PFSK-1 (cell line): Measurements from ENCODE around the gene VCL.

Experiments used
- FOXP2 ChIP-seq: optimal IDR thresholded peaks from 2 replicates; pipeline ENCODE3; 2011; ENCODE audit warnings: borderline replicate concordance, control low read depth, inconsistent platforms; ENCODE audit not compliant: insufficient read depth; ENCODE audit errors: extremely low read length, extremely low read depth
- POLR2AphosphoS5 ChIP-seq: IDR thresholded peaks from 2 replicates; pipeline ENCODE4 v1.6.1; 2012; ENCODE audit warnings: low read depth, mild to moderate bottlenecking, control low read depth, low read length, moderate library complexity
- SIN3A ChIP-seq: IDR thresholded peaks from 2 replicates; pipeline ENCODE4 v1.6.1; 2012; ENCODE audit warnings: mild to moderate bottlenecking, low read length, moderate library complexity, borderline replicate concordance; ENCODE audit not compliant: insufficient read depth
- TAF1 ChIP-seq: IDR thresholded peaks from 2 replicates; pipeline ENCODE4 v1.6.1; 2012; ENCODE audit warnings: low read length, control low read depth, borderline replicate concordance; ENCODE audit not compliant: insufficient read depth
- TF ChIP-seq, protein P1 (sequence below), 2 experiments: IDR thresholded peaks; 2 replicates each; pipeline versions ENCODE4 v1.6.1 to v1.8.0; 2011 to 2012; ENCODE audit warnings: low read depth in 2 of 2, low read length in 2 of 2, control low read depth in 1 of 2, inconsistent platforms in 1 of 2, mild to moderate bottlenecking in 1 of 2, moderate library complexity in 1 of 2; ENCODE audit not compliant: insufficient read depth in 1 of 2

Gene VCL

DNA sequence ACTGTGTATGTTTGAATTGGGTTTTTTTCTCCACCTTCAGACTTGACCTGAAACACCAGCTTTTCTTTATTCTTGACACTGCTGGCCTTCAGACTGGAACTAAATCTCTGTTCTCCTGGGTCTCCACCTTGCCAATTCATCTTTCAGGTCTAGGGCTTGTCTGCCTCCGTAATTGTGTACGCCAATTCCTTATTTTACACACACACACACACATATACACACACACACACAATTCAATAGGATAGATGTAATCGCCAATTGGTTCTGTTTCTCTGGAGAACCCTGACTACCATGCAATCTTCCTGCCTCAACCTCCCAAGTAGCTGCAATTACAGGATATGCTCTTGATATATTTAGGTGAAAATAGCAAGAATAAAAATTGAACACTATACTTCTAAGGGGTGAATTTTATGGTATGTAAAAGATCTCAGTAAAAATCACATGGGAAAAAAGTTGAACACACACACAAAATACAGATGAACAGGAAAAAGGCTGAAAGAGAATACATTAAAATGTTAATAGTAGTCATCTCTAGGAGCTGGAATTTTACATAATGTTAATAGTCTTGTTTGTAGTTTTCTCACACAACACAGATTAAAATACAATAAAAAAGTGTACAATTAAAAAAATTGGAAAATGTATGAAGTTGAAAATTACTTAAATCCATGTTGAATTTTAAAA is 6.6 kb upstream of the VCL start:
- TF ChIP-seq POLR2AphosphoS5 (no peak), FOXP2 (no peak), TAF1 (no peak), SIN3A (no peak)
- TF ChIP-seq, protein P1, sequence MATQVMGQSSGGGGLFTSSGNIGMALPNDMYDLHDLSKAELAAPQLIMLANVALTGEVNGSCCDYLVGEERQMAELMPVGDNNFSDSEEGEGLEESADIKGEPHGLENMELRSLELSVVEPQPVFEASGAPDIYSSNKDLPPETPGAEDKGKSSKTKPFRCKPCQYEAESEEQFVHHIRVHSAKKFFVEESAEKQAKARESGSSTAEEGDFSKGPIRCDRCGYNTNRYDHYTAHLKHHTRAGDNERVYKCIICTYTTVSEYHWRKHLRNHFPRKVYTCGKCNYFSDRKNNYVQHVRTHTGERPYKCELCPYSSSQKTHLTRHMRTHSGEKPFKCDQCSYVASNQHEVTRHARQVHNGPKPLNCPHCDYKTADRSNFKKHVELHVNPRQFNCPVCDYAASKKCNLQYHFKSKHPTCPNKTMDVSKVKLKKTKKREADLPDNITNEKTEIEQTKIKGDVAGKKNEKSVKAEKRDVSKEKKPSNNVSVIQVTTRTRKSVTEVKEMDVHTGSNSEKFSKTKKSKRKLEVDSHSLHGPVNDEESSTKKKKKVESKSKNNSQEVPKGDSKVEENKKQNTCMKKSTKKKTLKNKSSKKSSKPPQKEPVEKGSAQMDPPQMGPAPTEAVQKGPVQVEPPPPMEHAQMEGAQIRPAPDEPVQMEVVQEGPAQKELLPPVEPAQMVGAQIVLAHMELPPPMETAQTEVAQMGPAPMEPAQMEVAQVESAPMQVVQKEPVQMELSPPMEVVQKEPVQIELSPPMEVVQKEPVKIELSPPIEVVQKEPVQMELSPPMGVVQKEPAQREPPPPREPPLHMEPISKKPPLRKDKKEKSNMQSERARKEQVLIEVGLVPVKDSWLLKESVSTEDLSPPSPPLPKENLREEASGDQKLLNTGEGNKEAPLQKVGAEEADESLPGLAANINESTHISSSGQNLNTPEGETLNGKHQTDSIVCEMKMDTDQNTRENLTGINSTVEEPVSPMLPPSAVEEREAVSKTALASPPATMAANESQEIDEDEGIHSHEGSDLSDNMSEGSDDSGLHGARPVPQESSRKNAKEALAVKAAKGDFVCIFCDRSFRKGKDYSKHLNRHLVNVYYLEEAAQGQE (IDR thresholded peaks at IDR 0.05; ENCODE audit: insufficient read depth in 1 of 2, low read depth in 2 of 2, low read length in 2 of 2), result no peak

DNA sequence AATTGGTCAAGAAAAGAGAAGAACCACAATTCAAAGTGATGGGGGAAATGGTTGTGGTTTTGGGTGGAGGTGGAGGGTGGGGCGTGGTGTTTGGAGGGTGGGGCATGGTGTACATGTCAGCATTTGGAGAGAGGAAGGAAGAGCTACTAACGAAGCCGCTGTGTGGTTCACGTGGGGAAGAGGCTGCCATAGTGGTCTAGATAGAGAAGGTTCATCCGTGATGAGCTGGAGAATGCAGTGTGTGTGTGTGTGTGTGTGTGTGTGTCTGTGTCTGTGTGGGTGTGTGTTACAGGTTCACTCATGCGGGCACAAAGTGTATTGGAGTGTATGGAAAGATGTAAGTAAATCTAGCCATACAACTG is 6.1 kb upstream of the VCL start:
- TF ChIP-seq POLR2AphosphoS5 (no peak), FOXP2 (no peak), SIN3A (no peak), TAF1 (no peak)
- TF ChIP-seq, protein P1 (IDR thresholded peaks at IDR 0.05; ENCODE audit: insufficient read depth in 1 of 2, low read depth in 2 of 2, low read length in 2 of 2), result no peak

DNA sequence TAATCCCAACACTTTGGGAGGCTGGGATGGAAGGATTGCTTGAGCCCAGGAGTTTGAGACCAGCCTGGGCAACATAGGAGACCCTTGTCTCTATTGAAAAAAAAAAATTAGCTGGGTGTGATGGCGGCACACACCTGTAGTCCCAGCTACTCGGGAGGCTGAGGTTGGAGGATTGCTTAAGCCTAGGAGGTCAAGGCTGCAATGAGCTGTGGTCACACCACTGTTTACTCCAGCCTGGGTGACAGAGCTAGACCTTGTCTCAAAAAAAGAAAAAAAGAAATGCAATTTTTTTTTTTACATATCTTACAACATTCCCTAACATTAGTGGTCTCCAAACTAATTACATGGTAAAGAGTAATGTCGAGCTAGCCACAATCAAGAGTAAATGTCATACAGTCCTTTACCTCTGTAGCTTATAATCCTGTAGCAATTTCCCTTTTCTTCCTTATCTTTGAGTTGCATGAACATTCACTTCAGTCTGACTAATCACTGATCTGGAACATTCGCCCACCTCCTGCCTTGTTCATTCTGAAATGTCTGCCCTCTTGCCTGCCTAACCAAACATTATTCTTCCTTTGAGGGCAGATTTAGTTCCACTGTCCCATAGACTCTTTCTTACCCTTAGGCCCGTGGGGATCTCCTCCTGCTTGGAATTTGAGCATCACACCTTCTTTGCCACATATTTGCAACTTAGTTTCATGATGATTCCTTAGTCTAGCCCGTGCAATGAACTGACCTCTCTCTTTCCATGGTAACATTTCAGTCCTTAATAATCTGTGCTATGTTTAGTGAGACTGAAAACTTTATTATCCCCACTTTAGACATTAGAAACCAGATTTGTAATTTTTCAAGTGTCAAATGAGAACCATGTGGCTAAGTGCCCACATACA is 4.8 kb upstream of the VCL start:
- TF ChIP-seq POLR2AphosphoS5, result no peak
- TF ChIP-seq FOXP2, result no peak
- TF ChIP-seq TAF1, result no peak
- TF ChIP-seq, protein P1 (IDR thresholded peaks at IDR 0.05; ENCODE audit: insufficient read depth in 1 of 2, low read depth in 2 of 2, low read length in 2 of 2), result no peak
- no peak for TF ChIP-seq SIN3A

DNA sequence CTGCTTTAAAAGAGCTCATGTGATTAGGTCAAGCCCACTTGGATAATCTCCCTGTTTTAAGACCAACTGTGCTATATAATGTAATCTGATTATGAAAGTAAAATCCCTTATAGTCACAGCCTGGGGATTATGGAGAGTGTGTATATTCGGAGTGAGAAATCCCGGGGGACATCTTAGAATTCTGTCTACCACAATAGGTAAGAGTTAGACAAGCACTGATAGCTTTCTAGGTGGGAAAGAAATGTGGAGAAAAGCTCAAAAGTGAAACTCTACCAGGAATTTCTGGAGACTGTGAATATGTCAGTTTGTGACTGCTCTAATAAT is 2.9 kb upstream of the VCL start:
- no peak for TF ChIP-seq SIN3A
- no peak for TF ChIP-seq FOXP2
- TF ChIP-seq TAF1, result no peak
- no peak for TF ChIP-seq POLR2AphosphoS5
- TF ChIP-seq, protein P1 (IDR thresholded peaks at IDR 0.05; ENCODE audit: insufficient read depth in 1 of 2, low read depth in 2 of 2, low read length in 2 of 2), result no peak
